PC-9 (cell line): ENCODE results near the gene HBP1. TPM values are rescaled to one million over a fixed set of nuclear protein-coding genes. Genes with fewer than 3 reads are reported as not detected.

Source experiments
- BruUV-seq: library from RNA; stranded (reverse); fragments of 400-500 nt; replicated peaks from 2 replicates; lab custom pipeline; 2021; lab: Mats Ljungman, UMichigan
- CTCF ChIA-PET: fragments of 300-600 bp; sonication (Branson Sonifier 250); formaldehyde crosslinking; loops from one replicate; lab custom pipeline; 2022; ENCODE audit warnings: antibody characterized with exemption; lab: Charles Lee
- POLR2A ChIA-PET: fragments of 300-600 bp; sonication (Branson Sonifier 250); formaldehyde crosslinking; loops from one replicate; lab custom pipeline; 2022; ENCODE audit warnings: antibody characterized with exemption; ENCODE audit not compliant: unreplicated experiment; lab: Charles Lee
- DNase-seq, 2 experiments: peaks; one replicate each; pipeline versions ENCODE4 v3.0.0 to v3.0.0-alpha.2; 2015 to 2022; ENCODE audit warnings: mixed read lengths in 1 of 2
- H2AFZ ChIP-seq: fragments of 200-600 bp; sonication (generic); 2 replicates; pipeline ENCODE4 v1.8.1; 2017; ENCODE audit warnings: antibody characterized with exemption
- H3F3A ChIP-seq: fragments of 200-600 bp; sonication (generic); 2 replicates; pipeline ENCODE4 v1.8.1; 2017; ENCODE audit warnings: antibody characterized with exemption, mild to moderate bottlenecking, low read depth; ENCODE audit not compliant: insufficient read depth
- H3K27ac ChIP-seq: fragments of 200-600 bp; sonication (generic); 2 replicates; pipeline ENCODE4 v1.6.1; 2016; ENCODE audit warnings: mixed run types
- H3K27me3 ChIP-seq: fragments of 200-600 bp; sonication (generic); 2 replicates; pipeline ENCODE4 v1.6.1; 2016; ENCODE audit warnings: low read depth, mixed run types; ENCODE audit not compliant: insufficient read depth
- H3K36me3 ChIP-seq: fragments of 200-600 bp; sonication (generic); 2 replicates; pipeline ENCODE4 v1.6.1; 2016; ENCODE audit warnings: low read depth, mixed run types
- H3K4me1 ChIP-seq: fragments of 200-600 bp; sonication (generic); replicated peaks from 2 replicates; pipeline ENCODE4 v1.6.1; 2016; ENCODE audit warnings: mixed run types; ENCODE audit not compliant: insufficient read depth
- H3K4me2 ChIP-seq: fragments of 200-600 bp; sonication (generic); 2 replicates; pipeline ENCODE4 v1.6.1; 2017; ENCODE audit warnings: mixed run types
- H3K4me3 ChIP-seq: fragments of 200-600 bp; sonication (generic); 2 replicates; pipeline ENCODE4 v1.6.1; 2016; ENCODE audit warnings: mixed run types
- H3K79me2 ChIP-seq: fragments of 200-600 bp; sonication (generic); 2 replicates; pipeline ENCODE4 v1.6.1; 2017; ENCODE audit warnings: low read depth, mixed run types
- H3K9me2 ChIP-seq: fragments of 200-600 bp; sonication (generic); 2 replicates; pipeline ENCODE4 v1.8.1; 2017; ENCODE audit warnings: mild to moderate bottlenecking; ENCODE audit not compliant: insufficient read depth
- H3K9me3 ChIP-seq: fragments of 200-600 bp; sonication (generic); 2 replicates; pipeline ENCODE4 v1.8.1; 2016; ENCODE audit warnings: low read depth; ENCODE audit not compliant: insufficient read depth
- H4K20me1 ChIP-seq: fragments of 200-600 bp; sonication (generic); 2 replicates; pipeline ENCODE4 v1.8.1; 2017; ENCODE audit not compliant: insufficient read depth
- CTCF ChIP-seq: fragments of 200-600 bp; sonication (generic); conservative IDR thresholded peaks from 2 replicates; pipeline ENCODE4 v1.6.1; 2017; ENCODE audit warnings: mixed run types, antibody characterized with exemption, mild to moderate bottlenecking, moderate library complexity
- EZH2 ChIP-seq: fragments of 200-600 bp; sonication (generic); IDR thresholded peaks from 2 replicates; pipeline ENCODE4 v1.8.0; 2017; ENCODE audit warnings: antibody characterized with exemption, low read depth
- intact Hi-C: fragments of 100-400 bp; cut with micrococcal nuclease; formaldehyde crosslinking; loops from one replicate; pipeline ENCODE4 v1.10.0; 2022; ENCODE audit not compliant: unreplicated experiment
- total RNA-seq: library from RNA; stranded (reverse); gene quantifications from 2 replicates; pipeline ENCODE4 v1.2.3, GENCODE V29; 2021

HBP1 gene
- total RNA-seq, 1 experiment from 2014 or later: 60.0 TPM

- peaks cover 52% of the 10 kb centered on the region for H4K20me1 ChIP-seq
- no peak for TF ChIP-seq CTCF
- no peak for TF ChIP-seq EZH2
- H3K36me3 ChIP-seq: peaks cover 60% of the 10 kb centered on the region
- no TSS peak for BruUV-seq
- peaks cover 18% of the 10 kb centered on the region; the same call in 1 of the 2 replicates for H3F3A ChIP-seq
- H3K9me3 ChIP-seq: no peaks in the 10 kb centered on the region
- H3K4me2 ChIP-seq: no peak overlapping the region
- peaks cover 20% of the 10 kb centered on the region for H3K4me1 ChIP-seq
- intact Hi-C loops: no loop called here
- POLR2A ChIA-PET: interaction anchor here (0.6 kb wide), 2 partner anchors 13 to 1274 kb away, joined by 3 to 5 read pairs; no protein-coding TSS in a partner anchor
- no peak overlapping the region for H3K27ac ChIP-seq
- no peak overlapping the region for H2AFZ ChIP-seq
- DNase-seq: no peak
- no peaks in the 10 kb centered on the region for H3K27me3 ChIP-seq
- H3K9me2 ChIP-seq: no peaks in the 10 kb centered on the region
- H3K79me2 ChIP-seq: peaks cover 36% of the 10 kb centered on the region
- H3K4me3 ChIP-seq: no peak overlapping the region
- CTCF ChIA-PET: interaction anchor here (0.8 to 1.0 kb wide), 2 partner anchors 14 to 28 kb away, joined by 3 read pairs; no protein-coding TSS in a partner anchor
Measured at GRCh38 chr7:107181172-107181571, 12.4 kb downstream of the HBP1 start.

- TF ChIP-seq CTCF (no peak), EZH2 (no peak)
- no peak for DNase-seq
- intact Hi-C loops: no loop called here
- Histone ChIP-seq H3K79me2 (no peaks in the 10 kb centered on the region; the same call in 1 of the 2 replicates), H3K9me2 (no peaks in the 10 kb centered on the region), H3K27ac (no peak overlapping the region), H3K4me1 (no peaks in the 10 kb centered on the region; the same call in 1 of the 2 replicates), H3K9me3 (no peaks in the 10 kb centered on the region), H3K4me2 (no peak overlapping the region), H3K27me3 (no peaks in the 10 kb centered on the region), H2AFZ (no peak overlapping the region), H3F3A (peaks cover 5% of the 10 kb centered on the region; the same call in 1 of the 2 replicates), H4K20me1 (peaks cover 26% of the 10 kb centered on the region), H3K36me3 (peaks cover 59% of the 10 kb centered on the region), H3K4me3 (no peak overlapping the region)
- BruUV-seq: no TSS peak
- CTCF ChIA-PET: no interaction called here
- POLR2A ChIA-PET: no interaction called here
Measured at GRCh38 chr7:107185716-107186115, 16.9 kb downstream of the HBP1 start.

GRCh38 chr7:107186240-107186639 lies 17.4 kb downstream of the HBP1 start:
- H3K4me2 ChIP-seq: no peak overlapping the region
- POLR2A ChIA-PET: no interaction called here
- peaks cover 59% of the 10 kb centered on the region for H3K36me3 ChIP-seq
- no peaks in the 10 kb centered on the region for H3K9me3 ChIP-seq
- no peak overlapping the region for H3K4me3 ChIP-seq
- peaks cover under 1% of the 10 kb centered on the region; the same call in 1 of the 2 replicates for H3F3A ChIP-seq
- H3K9me2 ChIP-seq: no peaks in the 10 kb centered on the region
- H3K4me1 ChIP-seq: no peaks in the 10 kb centered on the region
- no TSS peak for BruUV-seq
- no peak overlapping the region for H3K27ac ChIP-seq
- no peaks in the 10 kb centered on the region for H3K79me2 ChIP-seq
- CTCF ChIA-PET: no interaction called here
- intact Hi-C loops: no loop called here
- no peak for DNase-seq
- H3K27me3 ChIP-seq: no peaks in the 10 kb centered on the region
- TF ChIP-seq CTCF (no peak), EZH2 (no peak)
- H2AFZ ChIP-seq: no peak overlapping the region
- peaks cover 25% of the 10 kb centered on the region; the same call in 1 of the 2 replicates for H4K20me1 ChIP-seq
